HG03060 (cell line): Measurements from ENCODE around the gene CC2D1A.
"Not testable (repeated sequence)": the region's sequence is repeated elsewhere in the genome, so short reads cannot be mapped to it uniquely, and the experiment has no call there.

Experiments used
- ATAC-seq: cut with Tn5 transposase; IDR thresholded peaks from one replicate; pipeline ENCODE4 v1.9.1; 2021; ENCODE audit warnings: low read depth, moderate number of reproducible peaks; ENCODE audit not compliant: unreplicated experiment

The CC2D1A gene

GRCh38 chr19:13959962-13960862, 54.2 kb downstream of the CC2D1A start:
- ATAC-seq, result no peak

- no peak for ATAC-seq
Observed at GRCh38 chr19:13960863-13961784, 55.1 kb downstream of the CC2D1A start.

GRCh38 chr19:13961826-13962698, 56.1 kb downstream of the CC2D1A start:
- no peak for ATAC-seq

GRCh38 chr19:13962699-13963602, 57.0 kb downstream of the CC2D1A start:
- ATAC-seq, result no peak

GRCh38 chr19:13963603-13964105, 57.7 kb downstream of the CC2D1A start:
- no peak for ATAC-seq

DNA sequence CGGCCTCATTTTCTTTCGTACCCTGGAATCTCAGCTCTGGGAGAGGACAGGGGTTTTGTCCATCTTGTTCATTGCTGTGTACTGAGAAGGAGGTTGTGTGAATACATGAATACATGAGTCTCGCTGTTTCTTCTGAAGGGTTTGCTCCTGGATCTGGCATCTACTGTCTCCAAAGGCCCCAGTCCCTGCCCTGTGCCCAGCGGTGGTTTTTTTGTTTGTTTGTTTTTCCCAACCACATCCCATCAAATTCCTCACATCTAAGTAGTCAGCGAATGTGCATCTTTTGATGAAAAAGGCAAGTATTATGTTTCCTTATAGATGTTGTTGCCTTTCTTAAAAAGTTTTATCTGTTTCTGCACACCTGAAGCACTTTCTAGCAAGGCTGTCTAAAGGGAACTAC, 58.8 kb downstream of the CC2D1A start:
- ATAC-seq, result no peak

GRCh38 chr19:13965377-13965896, 59.4 kb downstream of the CC2D1A start:
- no peak for ATAC-seq

DNA sequence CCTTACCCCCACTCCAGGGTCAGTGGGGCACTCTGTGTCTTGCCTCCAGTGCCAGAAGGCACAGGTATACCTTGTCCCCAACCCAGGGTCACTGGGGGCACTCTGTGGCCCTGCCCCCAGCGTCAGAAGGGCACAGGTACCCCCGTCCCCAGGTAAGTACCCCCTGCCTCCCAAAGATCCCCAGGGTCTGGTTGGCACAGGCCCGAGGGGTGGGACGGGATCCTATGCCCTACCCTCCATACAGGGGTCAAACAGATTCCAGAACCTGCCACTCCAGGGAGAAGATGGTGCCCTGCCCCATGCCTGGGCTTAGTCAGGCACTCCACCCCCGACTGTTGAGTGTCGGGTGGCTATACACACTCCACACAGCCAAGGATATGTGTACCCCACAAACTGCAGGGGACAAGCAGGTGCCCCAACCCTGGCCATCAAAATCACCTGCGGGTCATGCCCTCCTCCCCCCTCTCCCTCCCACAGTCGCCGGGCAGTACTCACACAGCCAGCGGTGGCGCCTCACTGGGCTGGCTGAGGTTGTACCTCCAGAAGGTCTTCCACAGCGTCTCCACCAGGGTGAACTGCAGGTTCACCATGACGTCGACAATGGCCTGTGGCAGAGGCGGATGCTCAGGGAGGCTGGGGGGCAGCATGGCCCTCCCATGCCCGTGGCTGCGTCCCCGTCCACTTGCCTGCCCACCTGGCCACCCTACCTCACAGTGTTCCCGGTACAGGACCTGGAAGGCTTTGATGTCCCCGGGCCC, 60.1 kb downstream of the CC2D1A start:
- no peak for ATAC-seq

- no peak for ATAC-seq
Observed at GRCh38 chr19:13966684-13967128, 60.7 kb downstream of the CC2D1A start.

GRCh38 chr19:13967206-13967605, 61.2 kb downstream of the CC2D1A start:
- not testable (repeated sequence) for ATAC-seq

- no peak for ATAC-seq
Observed at GRCh38 chr19:13968383-13968935, 62.5 kb downstream of the CC2D1A start.

- ATAC-seq, result no peak
Observed at GRCh38 chr19:13968999-13969398, 63.0 kb downstream of the CC2D1A start.

- no peak for ATAC-seq
Observed at GRCh38 chr19:13969897-13970296, 63.9 kb downstream of the CC2D1A start.

- not testable (repeated sequence) for ATAC-seq
Observed at GRCh38 chr19:13971868-13972267, 65.9 kb downstream of the CC2D1A start.

DNA sequence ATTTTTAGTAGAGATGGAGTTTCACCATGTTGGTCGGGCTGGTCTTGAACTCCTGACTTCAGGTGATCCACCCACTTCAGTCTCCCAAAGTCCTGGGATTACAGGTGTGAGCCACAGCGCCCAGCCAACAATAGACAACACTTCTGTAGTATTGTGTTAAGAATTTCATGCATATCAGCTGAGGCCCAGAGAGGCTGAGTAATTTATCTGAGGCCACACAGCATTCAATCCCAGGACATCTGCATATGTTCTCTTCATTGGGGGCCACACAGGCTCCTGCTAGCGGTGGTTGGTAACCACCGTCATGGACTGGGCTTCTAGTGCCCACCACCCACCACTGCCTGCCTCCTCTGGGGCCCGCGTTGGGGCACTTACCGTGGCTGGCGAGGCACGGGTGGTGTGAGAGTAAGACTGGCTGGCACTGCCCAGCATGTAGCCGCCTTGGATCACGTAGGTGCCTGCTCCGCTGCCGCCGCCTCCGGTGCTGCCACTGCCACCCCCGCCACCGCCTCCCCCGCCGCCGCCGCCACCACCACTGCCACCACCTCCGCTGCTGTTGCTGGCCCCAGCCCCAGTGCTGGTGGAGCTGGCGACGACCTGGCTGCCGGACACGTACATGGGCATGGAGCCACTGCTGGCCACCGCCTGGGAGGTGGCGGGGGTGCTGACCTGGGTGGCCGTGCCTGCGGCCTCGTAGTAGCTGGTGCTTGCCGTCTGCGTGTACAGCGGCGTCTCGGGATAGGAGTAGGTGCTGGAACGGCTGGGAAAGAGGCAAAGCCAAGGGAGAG, 66.6 kb downstream of the CC2D1A start:
- no peak for ATAC-seq

- ATAC-seq, result not testable (repeated sequence)
Observed at GRCh38 chr19:13973479-13973878, 67.5 kb downstream of the CC2D1A start.

DNA sequence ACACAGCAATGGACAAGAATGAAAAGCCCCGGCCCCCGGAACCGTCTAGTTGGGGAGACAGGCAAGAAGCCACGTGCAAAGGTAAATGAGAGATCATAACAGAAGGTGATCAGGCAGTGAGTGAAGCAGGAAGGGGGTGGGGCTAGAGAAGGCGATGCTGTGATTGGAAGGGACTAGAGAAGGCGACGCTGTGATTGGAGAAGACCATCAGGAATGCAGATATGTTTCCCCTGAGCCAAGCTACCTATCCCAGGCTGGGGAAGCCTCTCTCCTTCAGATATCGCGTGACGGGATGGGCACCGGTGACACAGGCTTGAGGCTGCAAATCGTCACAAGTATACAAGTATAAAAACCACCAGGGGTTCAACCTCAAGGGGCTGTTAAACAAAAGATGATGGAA, 68.1 kb downstream of the CC2D1A start:
- no peak for ATAC-seq
